Activated CD4-positive, alpha-beta T cell treated with anti-CD3 and anti-CD28 coated beads for 24 hours (primary cell): ENCODE measurements around the gene CEPT1.

Experiments used
- DNase-seq, 2 donors: peaks; one replicate each; pipeline ENCODE4 v3.0.0-alpha.2; 2020; ENCODE audit warnings: low read depth in 2 of 2

Gene CEPT1

GRCh38 chr1:111192658-111193519 is 52.9 kb downstream of the CEPT1 start:
- DNase-seq = no peak

- DNase-seq = no peak
These were observed 53.9 kb downstream of the CEPT1 start for GRCh38 chr1:111193712-111194480.

- DNase-seq = no peak
These were observed 55.1 kb downstream of the CEPT1 start for GRCh38 chr1:111195002-111195684.

- DNase-seq = no peak
These were observed 56.2 kb downstream of the CEPT1 start for GRCh38 chr1:111196213-111196612.

GRCh38 chr1:111197598-111198284 is 57.7 kb downstream of the CEPT1 start:
- no peak for DNase-seq

- DNase-seq = no peak
These were observed 58.8 kb downstream of the CEPT1 start for GRCh38 chr1:111198836-111199235.

- DNase-seq = no peak
These were observed 59.3 kb downstream of the CEPT1 start for GRCh38 chr1:111199329-111199728.

GRCh38 chr1:111199881-111200801 is 60.1 kb downstream of the CEPT1 start, which contains the start of gene DENND2D:
TSS of gene DENND2D (minus strand) at chr1:111200646. CDS start at chr1:111200459, 187 bp downstream.
- peak; percentile 46 to 58 for DNase-seq

GRCh38 chr1:111200802-111201161 is 60.8 kb downstream of the CEPT1 start:
- DNase-seq = no peak

GRCh38 chr1:111201275-111202090 is 61.5 kb downstream of the CEPT1 start:
- no peak for DNase-seq

GRCh38 chr1:111202366-111202706 is 62.3 kb downstream of the CEPT1 start:
- DNase-seq = no peak

- DNase-seq = no peak
These were observed 62.9 kb downstream of the CEPT1 start for GRCh38 chr1:111202707-111203623.

- DNase-seq = peak; percentile 62 to 80
These were observed 63.7 kb downstream of the CEPT1 start for GRCh38 chr1:111203681-111204200.

GRCh38 chr1:111204201-111204982 is 64.4 kb downstream of the CEPT1 start:
- DNase-seq = no peak

- DNase-seq = no peak
These were observed 65.1 kb downstream of the CEPT1 start for GRCh38 chr1:111204983-111205713.

- no peak for DNase-seq
These were observed 65.7 kb downstream of the CEPT1 start for GRCh38 chr1:111205714-111206050.

- no peak for DNase-seq
These were observed 68.9 kb downstream of the CEPT1 start for GRCh38 chr1:111208921-111209320.
